Measurements from ENCODE around the gene CARD19. TPM values are rescaled to one million over a fixed set of nuclear protein-coding genes. Genes with fewer than 3 reads are reported as not detected.

CARD19 gene
- total RNA-seq, 4 donors from 2014 or later: 54.0 to 83.6 (median 78.1) TPM

DNA sequence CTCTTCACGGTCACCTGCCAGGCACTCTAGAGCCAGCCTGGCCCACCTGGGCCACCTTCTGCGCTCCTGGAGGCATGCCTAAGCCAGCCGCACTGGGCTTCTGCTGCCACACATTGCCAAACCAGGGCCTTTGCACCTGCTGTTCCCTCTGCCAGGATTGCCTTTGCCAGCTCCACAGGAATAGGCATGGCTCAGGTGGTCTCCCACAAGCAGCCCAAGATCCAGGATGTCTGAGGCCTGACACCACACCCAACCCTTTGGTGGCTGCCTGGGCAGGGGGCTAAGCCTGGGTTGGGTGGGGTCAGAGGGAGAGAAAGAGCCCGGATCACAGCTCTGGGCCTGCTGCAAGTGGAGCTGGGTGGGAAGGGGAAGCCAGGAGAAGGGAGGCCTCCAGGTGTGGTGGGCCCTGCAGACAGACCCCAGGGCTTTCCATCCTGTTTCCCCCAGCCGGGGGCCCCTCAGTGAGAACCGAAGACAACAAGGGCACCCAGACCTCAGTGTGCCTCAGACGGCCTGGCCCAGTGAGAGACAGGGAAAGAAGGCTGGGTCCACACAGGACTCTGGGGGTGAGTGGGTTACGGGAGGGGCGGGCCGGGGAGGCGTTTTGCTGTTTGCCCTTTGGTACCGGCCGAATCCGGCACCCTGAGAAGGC is 38.2 kb upstream of the CARD19 start:
- no peak for DNase-seq (ENCODE audit: extremely low spot score)
- 60% methylated on average over 13 of the region's 14 CpGs for WGBS
- H3K27ac ChIP-seq (replicated peaks in 1 of 4): peak overlapping the region in 3 of 4 donors; percentile 42 to 68 (median 52)
- TF ChIP-seq, protein P1, sequence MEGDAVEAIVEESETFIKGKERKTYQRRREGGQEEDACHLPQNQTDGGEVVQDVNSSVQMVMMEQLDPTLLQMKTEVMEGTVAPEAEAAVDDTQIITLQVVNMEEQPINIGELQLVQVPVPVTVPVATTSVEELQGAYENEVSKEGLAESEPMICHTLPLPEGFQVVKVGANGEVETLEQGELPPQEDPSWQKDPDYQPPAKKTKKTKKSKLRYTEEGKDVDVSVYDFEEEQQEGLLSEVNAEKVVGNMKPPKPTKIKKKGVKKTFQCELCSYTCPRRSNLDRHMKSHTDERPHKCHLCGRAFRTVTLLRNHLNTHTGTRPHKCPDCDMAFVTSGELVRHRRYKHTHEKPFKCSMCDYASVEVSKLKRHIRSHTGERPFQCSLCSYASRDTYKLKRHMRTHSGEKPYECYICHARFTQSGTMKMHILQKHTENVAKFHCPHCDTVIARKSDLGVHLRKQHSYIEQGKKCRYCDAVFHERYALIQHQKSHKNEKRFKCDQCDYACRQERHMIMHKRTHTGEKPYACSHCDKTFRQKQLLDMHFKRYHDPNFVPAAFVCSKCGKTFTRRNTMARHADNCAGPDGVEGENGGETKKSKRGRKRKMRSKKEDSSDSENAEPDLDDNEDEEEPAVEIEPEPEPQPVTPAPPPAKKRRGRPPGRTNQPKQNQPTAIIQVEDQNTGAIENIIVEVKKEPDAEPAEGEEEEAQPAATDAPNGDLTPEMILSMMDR (IDR thresholded peaks at IDR 0.05): no peak
- TF ChIP-seq EP300 (IDR thresholded peaks at IDR 0.05): no peak
- no peaks in the 10 kb centered on the region for H3K36me3 ChIP-seq
- peak overlapping the region in 3 of 4 donors; percentile 55 to 68 (median 59) for H3K4me3 ChIP-seq
- H3K9me3 ChIP-seq: no peaks in the 10 kb centered on the region
- peaks cover 16 to 31% (median 27%) of the 10 kb centered on the region in 4 donors for H3K4me1 ChIP-seq
- intact Hi-C loops (cut with DNase I): no loop called here
- peaks cover 0 to 21% (median 0%) of the 10 kb centered on the region in 4 donors for H3K27me3 ChIP-seq

DNA sequence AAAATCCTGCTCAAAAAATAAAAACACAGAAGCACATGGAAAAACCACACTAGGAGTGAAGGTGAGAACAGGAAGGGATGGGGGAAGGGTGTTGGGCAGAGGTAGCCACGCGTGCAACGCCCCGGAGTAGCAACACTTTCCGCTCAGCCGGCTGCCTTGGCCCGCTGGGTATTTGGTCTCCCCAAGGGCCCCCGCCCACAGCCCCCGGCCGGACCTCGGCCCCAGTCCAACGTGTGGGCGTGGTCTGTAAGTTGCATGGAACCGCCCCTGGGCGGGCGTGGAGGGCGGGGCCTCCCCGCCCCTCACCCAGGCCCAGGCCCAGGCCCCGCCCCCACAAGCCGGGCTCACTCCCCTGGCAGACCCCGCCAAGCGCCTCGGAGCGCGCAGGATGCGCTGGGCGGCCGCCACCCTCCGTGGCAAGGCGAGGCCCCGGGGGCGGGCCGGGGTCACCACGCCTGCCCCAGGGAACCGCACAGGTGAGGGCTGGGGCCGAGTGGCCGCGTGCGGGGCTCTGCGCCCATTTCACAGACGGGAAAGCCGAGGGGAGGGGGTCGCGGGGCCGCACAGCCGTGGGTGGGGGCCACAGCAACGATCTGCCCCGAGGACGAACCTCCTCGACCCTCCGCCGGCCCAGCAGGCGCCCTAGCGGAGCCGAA is 37.5 kb upstream of the CARD19 start, which contains the start of gene SUSD3:
Gene SUSD3, plus strand, starts transcription at position 347 of the 656 bp plus-strand sequence. Its CDS starts 42 bp downstream, at position 389.
- Histone ChIP-seq H3K4me1 (peaks cover 16 to 31% (median 27%) of the 10 kb centered on the region in 4 donors), H3K27me3 (peaks cover 0 to 21% (median 0%) of the 10 kb centered on the region in 4 donors), H3K9me3 (no peaks in the 10 kb centered on the region), H3K27ac (replicated peaks in 1 of 4) (peak within 1 kb of the TSS; percentile 26 to 68 (median 47)), H3K36me3 (no peaks in the 10 kb centered on the region), H3K4me3 (peak within 1 kb of the TSS; percentile 53 to 68 (median 57))
- TF ChIP-seq POLR2AphosphoS5 (IDR thresholded peaks at IDR 0.05) (no peak), POLR2A (IDR thresholded peaks at IDR 0.05; ENCODE audit: low read depth) (no peak), EP300 (IDR thresholded peaks at IDR 0.05) (no peak)
- TF ChIP-seq, protein P1 (IDR thresholded peaks at IDR 0.05): no peak
- WGBS: 9% methylated on average over 7 of the region's 55 CpGs
- DNase-seq (ENCODE audit: extremely low spot score): no peak
- intact Hi-C loops (cut with DNase I): no loop called here

DNA sequence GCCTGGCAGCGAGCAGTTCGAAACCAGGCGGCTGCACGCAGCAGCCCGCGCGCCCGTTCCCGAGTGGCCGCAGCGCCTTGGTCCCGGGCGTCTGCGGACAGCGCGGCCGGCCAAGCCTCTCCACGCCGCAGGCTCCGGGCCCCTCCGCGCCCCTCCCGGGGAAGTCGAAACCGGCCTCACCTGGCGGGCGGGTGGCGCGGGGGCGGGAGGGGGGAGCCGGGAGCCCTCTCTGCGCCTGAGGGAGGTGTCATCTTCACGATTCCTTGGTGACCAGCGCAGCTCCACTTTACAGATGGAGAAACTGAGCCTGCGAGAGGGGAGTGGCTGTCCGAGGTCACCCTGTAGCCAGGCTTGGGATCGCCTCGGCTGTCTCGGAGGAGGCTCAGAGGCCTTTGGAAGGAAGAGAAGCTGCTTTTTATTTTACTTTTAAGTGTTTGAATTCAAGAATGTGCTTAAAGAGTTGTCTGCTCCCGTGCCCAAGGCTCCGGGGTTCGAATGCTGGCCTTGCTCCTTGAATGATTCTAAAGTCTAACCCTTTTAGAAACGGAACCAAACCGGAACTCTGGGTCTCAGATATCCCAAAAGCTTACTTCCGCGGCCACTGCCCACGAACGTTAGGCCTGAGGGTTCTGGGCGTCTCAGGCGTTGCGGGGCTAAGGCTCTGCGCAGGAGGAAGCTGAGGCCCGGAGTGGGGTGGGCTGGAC is 36.9 kb upstream of the CARD19 start:
- Histone ChIP-seq H3K36me3 (no peaks in the 10 kb centered on the region), H3K27me3 (peaks cover 0 to 21% (median 0%) of the 10 kb centered on the region in 4 donors), H3K9me3 (no peaks in the 10 kb centered on the region), H3K4me3 (peak overlapping the region; percentile 53 to 68 (median 57)), H3K4me1 (peaks cover 16 to 31% (median 27%) of the 10 kb centered on the region in 4 donors), H3K27ac (replicated peaks in 1 of 4) (peak overlapping the region in 3 of 4 donors; percentile 42 to 68 (median 52))
- intact Hi-C loops (cut with DNase I): no loop called here
- DNase-seq (ENCODE audit: extremely low spot score): no peak
- 49% methylated on average over 22 of the region's 53 CpGs for WGBS
- TF ChIP-seq EP300 (IDR thresholded peaks at IDR 0.05): no peak

DNA sequence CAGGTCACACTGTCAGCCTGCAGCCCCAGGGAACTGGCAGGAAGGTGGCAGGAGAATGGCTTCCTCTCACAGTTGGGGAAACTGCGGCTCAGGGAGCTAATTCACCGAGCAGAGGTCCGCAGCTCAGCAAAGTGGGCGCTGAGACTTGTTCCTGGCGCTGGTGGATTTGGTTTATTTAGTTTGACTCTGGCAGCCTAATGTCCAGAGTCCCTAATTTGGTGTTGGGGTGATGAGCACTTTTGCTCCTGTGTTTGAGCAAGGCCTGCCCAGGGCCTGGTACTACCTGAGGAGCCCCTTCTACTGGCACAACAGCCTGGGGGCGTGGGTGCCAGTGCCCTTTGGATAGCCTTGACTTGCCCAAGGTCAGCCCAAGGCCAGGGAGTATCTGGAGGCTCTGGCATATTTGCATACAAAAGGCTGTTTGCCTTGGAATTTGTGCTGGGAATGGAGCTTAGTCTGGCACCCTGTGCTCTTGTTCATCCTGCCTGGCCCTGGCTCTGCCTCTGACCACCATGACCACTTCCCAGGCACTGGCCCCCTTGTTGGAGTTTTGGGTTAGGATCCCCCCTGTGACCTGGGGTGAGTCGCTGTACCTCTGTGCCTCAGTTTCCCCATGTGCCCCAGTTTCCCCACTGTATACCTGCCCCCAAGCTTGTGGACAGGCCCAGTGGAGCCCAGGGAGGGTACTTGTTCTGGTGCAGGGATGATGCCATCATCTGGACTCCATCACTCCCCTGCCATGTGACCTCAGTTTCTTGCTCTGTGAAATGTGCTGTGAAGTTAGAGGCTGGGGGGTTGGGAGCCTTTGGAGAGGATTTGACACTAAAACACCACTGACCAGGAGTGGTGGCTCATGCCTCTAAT is 36.1 kb upstream of the CARD19 start:
- Histone ChIP-seq H3K27me3 (peaks cover 0 to 21% (median 0%) of the 10 kb centered on the region in 4 donors), H3K36me3 (no peaks in the 10 kb centered on the region), H3K9me3 (no peaks in the 10 kb centered on the region), H3K27ac (replicated peaks in 1 of 4) (no peak overlapping the region), H3K4me3 (peak overlapping the region; percentile 53 to 68 (median 57)), H3K4me1 (peaks cover 16 to 31% (median 27%) of the 10 kb centered on the region in 4 donors)
- TF ChIP-seq, protein P1 (IDR thresholded peaks at IDR 0.05): no peak
- TF ChIP-seq POLR2AphosphoS5 (IDR thresholded peaks at IDR 0.05) (no peak), EP300 (IDR thresholded peaks at IDR 0.05) (no peak), POLR2A (IDR thresholded peaks at IDR 0.05; ENCODE audit: low read depth) (no peak)
- WGBS: 85% methylated on average over 6 of the region's 7 CpGs
- intact Hi-C loops (cut with DNase I): no loop called here
- DNase-seq (ENCODE audit: extremely low spot score): no peak

Measured in esophagus muscularis mucosa (tissue), 4 donors.